Measurements from ENCODE around the gene RIMS1.

DNA sequence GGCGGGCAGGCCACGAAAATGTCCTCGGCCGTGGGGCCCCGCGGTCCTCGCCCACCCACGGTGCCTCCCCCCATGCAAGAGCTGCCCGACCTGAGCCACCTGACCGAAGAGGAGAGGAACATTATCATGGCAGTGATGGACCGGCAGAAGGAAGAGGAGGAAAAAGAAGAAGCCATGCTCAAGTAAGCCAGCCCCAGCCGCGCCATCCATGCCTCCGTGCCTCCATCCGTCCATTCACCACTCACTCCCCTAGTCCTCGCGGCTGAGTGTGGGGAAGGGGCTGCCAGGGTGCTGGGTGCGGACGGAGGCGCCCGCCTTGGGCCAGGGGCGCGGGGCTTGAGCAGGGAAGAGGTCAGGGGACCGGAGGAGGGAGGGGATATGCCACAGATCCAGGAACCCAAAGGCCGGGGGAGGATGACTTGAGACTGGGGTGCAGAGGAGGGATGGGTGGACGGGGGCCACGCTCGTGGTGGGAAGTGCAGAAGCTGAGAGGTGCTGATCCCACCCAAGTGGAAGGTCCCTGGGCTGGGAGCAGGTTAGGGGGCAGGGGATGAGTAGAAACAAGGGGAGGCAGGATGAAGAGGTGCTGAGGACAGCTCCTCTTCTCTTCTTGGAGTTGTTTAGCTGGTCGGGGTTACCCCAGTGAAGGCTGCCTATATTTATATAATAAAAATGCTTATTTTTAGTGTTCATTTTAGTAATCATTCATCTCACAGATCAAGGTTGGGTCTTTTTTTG lies 825 bp downstream of the RIMS1 start:
- TF ChIP-seq EGR1 (IDR thresholded peaks at IDR 0.05; ENCODE audit: low read depth in 2 of 2) (no peak), CTCF (IDR thresholded peaks at IDR 0.05; ENCODE audit: low read depth, low read length, missing input control) (no peak), FOXA2 (IDR thresholded peaks at IDR 0.05) (no peak), REST (IDR thresholded peaks at IDR 0.05) (no peak), RAD21 (IDR thresholded peaks at IDR 0.05) (no peak), SP1 (IDR thresholded peaks at IDR 0.05) (no peak), YY1 (IDR thresholded peaks at IDR 0.05) (no peak), JUND (IDR thresholded peaks at IDR 0.05) (no peak)
- TF ChIP-seq, protein P1, sequence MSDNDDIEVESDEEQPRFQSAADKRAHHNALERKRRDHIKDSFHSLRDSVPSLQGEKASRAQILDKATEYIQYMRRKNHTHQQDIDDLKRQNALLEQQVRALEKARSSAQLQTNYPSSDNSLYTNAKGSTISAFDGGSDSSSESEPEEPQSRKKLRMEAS (IDR thresholded peaks at IDR 0.05), result no peak
- TF ChIP-seq, protein P2, sequence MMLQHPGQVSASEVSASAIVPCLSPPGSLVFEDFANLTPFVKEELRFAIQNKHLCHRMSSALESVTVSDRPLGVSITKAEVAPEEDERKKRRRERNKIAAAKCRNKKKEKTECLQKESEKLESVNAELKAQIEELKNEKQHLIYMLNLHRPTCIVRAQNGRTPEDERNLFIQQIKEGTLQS (IDR thresholded peaks at IDR 0.05), result no peak
- TF ChIP-seq, protein P3, sequence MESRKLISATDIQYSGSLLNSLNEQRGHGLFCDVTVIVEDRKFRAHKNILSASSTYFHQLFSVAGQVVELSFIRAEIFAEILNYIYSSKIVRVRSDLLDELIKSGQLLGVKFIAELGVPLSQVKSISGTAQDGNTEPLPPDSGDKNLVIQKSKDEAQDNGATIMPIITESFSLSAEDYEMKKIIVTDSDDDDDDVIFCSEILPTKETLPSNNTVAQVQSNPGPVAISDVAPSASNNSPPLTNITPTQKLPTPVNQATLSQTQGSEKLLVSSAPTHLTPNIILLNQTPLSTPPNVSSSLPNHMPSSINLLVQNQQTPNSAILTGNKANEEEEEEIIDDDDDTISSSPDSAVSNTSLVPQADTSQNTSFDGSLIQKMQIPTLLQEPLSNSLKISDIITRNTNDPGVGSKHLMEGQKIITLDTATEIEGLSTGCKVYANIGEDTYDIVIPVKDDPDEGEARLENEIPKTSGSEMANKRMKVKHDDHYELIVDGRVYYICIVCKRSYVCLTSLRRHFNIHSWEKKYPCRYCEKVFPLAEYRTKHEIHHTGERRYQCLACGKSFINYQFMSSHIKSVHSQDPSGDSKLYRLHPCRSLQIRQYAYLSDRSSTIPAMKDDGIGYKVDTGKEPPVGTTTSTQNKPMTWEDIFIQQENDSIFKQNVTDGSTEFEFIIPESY (IDR thresholded peaks at IDR 0.05), result no peak

Measured in liver (tissue), 3 donors.